Peyer's patch (tissue), 4 donors: Measurements from ENCODE around the gene TNFRSF1A.

Experiments
- POLR2A ChIP-seq, 2 donors: fragments of 450-650 bp; IDR thresholded peaks; one replicate each; pipeline ENCODE4 v1.5.1; 2017; ENCODE audit warnings: antibody characterized with exemption in 2 of 2, mild to moderate bottlenecking in 2 of 2, moderate library complexity in 2 of 2
- TF ChIP-seq, protein P1 (sequence below), 6 experiments: fragments of 450-650 bp in 4 of 6; fragments of 200-600 bp in 2 of 6; sonication (generic) in 1 of 6; IDR thresholded peaks; one replicate each; pipeline ENCODE4 v1.5.1; 2017 to 2019; ENCODE audit warnings: antibody characterized with exemption in 6 of 6, mild to moderate bottlenecking in 3 of 6, moderate library complexity in 1 of 6

DNA sequence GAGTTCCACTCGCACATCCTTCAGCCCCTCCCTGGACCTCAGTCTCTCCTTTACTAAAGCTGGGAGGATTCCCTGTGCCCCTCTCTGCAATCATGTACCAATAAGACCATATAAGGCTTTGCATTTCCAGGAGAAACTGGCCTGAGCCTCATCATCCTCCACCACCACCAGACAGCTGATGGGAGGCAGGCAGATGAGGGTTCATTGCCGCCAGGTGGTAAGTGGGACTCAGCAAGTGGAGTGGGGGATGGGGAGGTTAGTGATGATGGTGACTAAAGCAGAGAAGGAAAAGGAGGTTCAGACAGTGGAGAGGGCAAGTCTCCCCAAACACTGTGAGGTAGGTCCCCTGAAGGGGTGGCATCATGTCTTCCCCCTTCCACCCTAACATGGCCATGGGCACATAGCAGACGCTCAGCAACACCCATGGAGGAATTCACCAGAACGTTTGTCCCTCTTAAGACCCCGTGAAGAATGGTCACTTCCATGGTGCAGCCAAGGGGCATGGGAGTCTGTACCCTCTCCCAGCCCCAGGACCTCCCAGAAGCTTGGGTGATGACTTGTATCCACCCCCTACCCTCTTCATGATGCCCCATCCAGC, 4.5 kb upstream of the TNFRSF1A start:
- TF ChIP-seq, protein P1, sequence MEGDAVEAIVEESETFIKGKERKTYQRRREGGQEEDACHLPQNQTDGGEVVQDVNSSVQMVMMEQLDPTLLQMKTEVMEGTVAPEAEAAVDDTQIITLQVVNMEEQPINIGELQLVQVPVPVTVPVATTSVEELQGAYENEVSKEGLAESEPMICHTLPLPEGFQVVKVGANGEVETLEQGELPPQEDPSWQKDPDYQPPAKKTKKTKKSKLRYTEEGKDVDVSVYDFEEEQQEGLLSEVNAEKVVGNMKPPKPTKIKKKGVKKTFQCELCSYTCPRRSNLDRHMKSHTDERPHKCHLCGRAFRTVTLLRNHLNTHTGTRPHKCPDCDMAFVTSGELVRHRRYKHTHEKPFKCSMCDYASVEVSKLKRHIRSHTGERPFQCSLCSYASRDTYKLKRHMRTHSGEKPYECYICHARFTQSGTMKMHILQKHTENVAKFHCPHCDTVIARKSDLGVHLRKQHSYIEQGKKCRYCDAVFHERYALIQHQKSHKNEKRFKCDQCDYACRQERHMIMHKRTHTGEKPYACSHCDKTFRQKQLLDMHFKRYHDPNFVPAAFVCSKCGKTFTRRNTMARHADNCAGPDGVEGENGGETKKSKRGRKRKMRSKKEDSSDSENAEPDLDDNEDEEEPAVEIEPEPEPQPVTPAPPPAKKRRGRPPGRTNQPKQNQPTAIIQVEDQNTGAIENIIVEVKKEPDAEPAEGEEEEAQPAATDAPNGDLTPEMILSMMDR (IDR thresholded peaks at IDR 0.05): no peak
- TF ChIP-seq POLR2A (IDR thresholded peaks at IDR 0.05): no peak
